GM12878 (cell line): Measurements from ENCODE around the gene SYTL5. TPM values are rescaled to one million over a fixed set of nuclear protein-coding genes. Genes with fewer than 3 reads are reported as not detected.

Experiments used
- ATAC-seq: fragments of 200-7000 bp; cut with Tn5 transposase; 3 replicates; pipeline ENCODE4 v1.9.1; 2020; ENCODE audit warnings: mild to moderate bottlenecking, moderate library complexity
- BruUV-seq: library from RNA; stranded (reverse); fragments of 400-500 nt; replicated peaks from 2 replicates; lab custom pipeline; 2021; lab: Mats Ljungman, UMichigan
- CTCF ChIA-PET: fragments of 300-600 bp; sonication (Branson Sonifier 250); formaldehyde crosslinking; extraction: SDS; loops from one replicate; lab custom pipeline; 2021; ENCODE audit warnings: inconsistent platforms; lab: Yijun Ruan, JAX
- POLR2A ChIA-PET: fragments of 350-600 bp; formaldehyde crosslinking; extraction: SDS; loops from one replicate; lab custom pipeline; 2021; ENCODE audit warnings: inconsistent platforms; lab: Charles Lee
- RAD21 ChIA-PET: fragments of 300-600 bp; sonication (Branson Sonifier 250); formaldehyde crosslinking; loops from one replicate; lab custom pipeline; 2023; ENCODE audit warnings: antibody characterized with exemption; ENCODE audit not compliant: unreplicated experiment; lab: Charles Lee
- SMC1A ChIA-PET: fragments of 300-600 bp; sonication (Branson Sonifier 250); formaldehyde crosslinking; loops from one replicate; lab custom pipeline; 2023; ENCODE audit not compliant: unreplicated experiment, uncharacterized antibody; lab: Charles Lee
- DNase-seq: peaks from one replicate; pipeline ENCODE4 v3.0.0-alpha.2; 2011; ENCODE audit warnings: low read depth, low spot score
- FAIRE-seq: peaks from 3 replicates; lab custom pipeline; 2011; peaks lifted over from hg19 to GRCh38; lab: Jason Lieb, UNC
- H2AFZ ChIP-seq: 2 replicates; pipeline ENCODE4 v1.6.0; 2011; ENCODE audit warnings: low read depth, low read length, control low read depth; ENCODE audit not compliant: control insufficient read depth
- H3K27ac ChIP-seq: 2 replicates; pipeline ENCODE4 v1.5.1; 2011; ENCODE audit warnings: control low read depth; ENCODE audit not compliant: control insufficient read depth, insufficient read depth
- H3K27me3 ChIP-seq, 2 experiments: replicated peaks in 1 of 2; 2 replicates each; pipeline versions ENCODE4 v1.6.0 to v1.6.1; 2011; ENCODE audit warnings: low read length in 1 of 2; ENCODE audit not compliant: control insufficient read depth in 2 of 2, insufficient read depth in 2 of 2
- H3K36me3 ChIP-seq, 2 experiments: 2 replicates each; pipeline ENCODE4 v1.5.1; 2011; ENCODE audit warnings: low read length in 1 of 2; ENCODE audit not compliant: control insufficient read depth in 2 of 2, insufficient read depth in 2 of 2
- H3K4me1 ChIP-seq: 2 replicates; pipeline ENCODE4 v1.6.1; 2011; ENCODE audit warnings: mild to moderate bottlenecking, low read length, moderate library complexity, mixed read lengths; ENCODE audit not compliant: control insufficient read depth, insufficient read depth
- H3K4me2 ChIP-seq: 2 replicates; pipeline ENCODE4 v1.6.0; 2011; ENCODE audit warnings: control low read depth; ENCODE audit not compliant: control insufficient read depth, insufficient read depth
- H3K4me3 ChIP-seq: fragments of 200-600 bp; sonication (generic); 2 replicates; pipeline ENCODE4 v1.5.1; 2016
- H3K79me2 ChIP-seq: 2 replicates; pipeline ENCODE4 v1.6.0; 2011; ENCODE audit warnings: low read length; ENCODE audit not compliant: control insufficient read depth, insufficient read depth
- H3K9ac ChIP-seq: 2 replicates; pipeline ENCODE4 v1.8.0; 2011; ENCODE audit warnings: low read length, control low read depth, mixed read lengths; ENCODE audit not compliant: control insufficient read depth, insufficient read depth
- H3K9me3 ChIP-seq: replicated peaks from 3 replicates; pipeline ENCODE4 v1.5.1; 2011; ENCODE audit warnings: mild to moderate bottlenecking, low read length; ENCODE audit not compliant: control insufficient read depth, insufficient read depth
- H4K20me1 ChIP-seq: 2 replicates; pipeline ENCODE4 v1.6.0; 2011; ENCODE audit not compliant: control insufficient read depth, insufficient read depth
- ATF7 ChIP-seq: fragments of 450-650 bp; IDR thresholded peaks from 2 replicates; pipeline ENCODE4 v1.6.1; 2016; ENCODE audit warnings: low read depth, mild to moderate bottlenecking
- MTA2 ChIP-seq: fragments of 450-650 bp; IDR thresholded peaks from 2 replicates; pipeline ENCODE4 v1.6.1; 2016; ENCODE audit warnings: low read depth, mild to moderate bottlenecking, moderate library complexity
- NFXL1 ChIP-seq: fragments of 450-650 bp; IDR thresholded peaks from 2 replicates; pipeline ENCODE4 v1.6.1; 2017; ENCODE audit warnings: antibody characterized with exemption, mild to moderate bottlenecking, borderline replicate concordance
- RFX5 ChIP-seq: IDR thresholded peaks from 2 replicates; pipeline ENCODE4 v1.6.1; 2011; ENCODE audit warnings: low read depth, low read length, improper control_type of control experiment
- SRF ChIP-seq, 2 experiments: IDR thresholded peaks; 2 replicates each; pipeline ENCODE4 v1.6.1; 2011; ENCODE audit warnings: low read depth in 2 of 2, low read length in 2 of 2, mild to moderate bottlenecking in 1 of 2, moderate library complexity in 1 of 2
- STAT1 ChIP-seq: fragments of 450-650 bp; conservative IDR thresholded peaks from 2 replicates; pipeline ENCODE4 v1.6.1; 2014; ENCODE audit warnings: antibody characterized with exemption, mild to moderate bottlenecking
- YY1 ChIP-seq: IDR thresholded peaks from 2 replicates; pipeline ENCODE4 v1.6.1; 2011; ENCODE audit warnings: low read depth, mild to moderate bottlenecking, low read length
- WGBS: methylation state at CpG from one replicate; pipeline ENCODE4 v1.1.6; 2016; ENCODE audit warnings: low lambda C conversion rate; ENCODE audit not compliant: insufficient replicate concordance, insufficient coverage; ENCODE audit errors: missing lambda C conversion rate; 5-methylcytosine and 5-hydroxymethylcytosine counted together
- in situ Hi-C: fragments of 300-500 bp; cut with MboI; formaldehyde crosslinking; loops from 9 replicates; pipeline ENCODE4 v1.14.3; 2018; ENCODE audit warnings: mixed read lengths
- intact Hi-C: fragments of 100-400 bp; cut with micrococcal nuclease; formaldehyde crosslinking; loops from one replicate; pipeline ENCODE4 v1.14.2; 2022; ENCODE audit not compliant: unreplicated experiment
- polyA plus RNA-seq, 11 experiments: library from polyadenylated mRNA; depleted of rRNA in 4 of 11; unstranded in 6 of 11; stranded (reverse) in 5 of 11; fragments of >200 nt; fragmentation: Nextera tagmentation in 4 of 11; fragmentation: Illumina TruSeq in 1 of 11; extraction: Ambion mirVana in 4 of 11; extraction: Trizol in 1 of 11; gene quantifications; 1 replicate in 1 of 11; 2 replicates in 10 of 11; pipeline versions ENCODE4 v1.2.1 to v1.2.3, GENCODE V29; 2011 to 2016; ENCODE audit warnings: inconsistent platforms in 2 of 11, missing spikeins in 2 of 11, low read depth in 1 of 11
- total RNA-seq, 4 experiments: library from RNA; depleted of rRNA in 3 of 4; stranded (reverse); fragments of >200 nt in 3 of 4; fragmentation: Illumina TruSeq in 1 of 4; extraction: Trizol in 1 of 4; gene quantifications; 2 replicates each; pipeline versions ENCODE4 v1.2.1 to v1.2.3, GENCODE V29; 2013 to 2021
- TF ChIP-seq, protein P1 (sequence below): fragments of 450-650 bp; formaldehyde crosslinking; IDR thresholded peaks from 2 replicates; pipeline ENCODE4 v1.4.0; 2020; ENCODE audit warnings: mild to moderate bottlenecking, moderate library complexity
- TF ChIP-seq, protein P2 (sequence below): fragments of 150-350 bp; IDR thresholded peaks from 2 replicates; pipeline ENCODE4 v1.6.1; 2014; ENCODE audit warnings: mild to moderate bottlenecking, low read depth, low read length
- TF ChIP-seq, protein P3 (sequence below): fragments of 450-650 bp; IDR thresholded peaks from 2 replicates; pipeline ENCODE4 v1.6.1; 2017; ENCODE audit warnings: low read depth, mild to moderate bottlenecking, moderate library complexity

The SYTL5 gene
- total and polyA plus RNA-seq, 10 of the 15 experiments (the other 5 are each of a cell fraction or from before 2014, with no cell fraction given): 0.01 to 0.20 (median 0.04) TPM; not detected in 3

DNA sequence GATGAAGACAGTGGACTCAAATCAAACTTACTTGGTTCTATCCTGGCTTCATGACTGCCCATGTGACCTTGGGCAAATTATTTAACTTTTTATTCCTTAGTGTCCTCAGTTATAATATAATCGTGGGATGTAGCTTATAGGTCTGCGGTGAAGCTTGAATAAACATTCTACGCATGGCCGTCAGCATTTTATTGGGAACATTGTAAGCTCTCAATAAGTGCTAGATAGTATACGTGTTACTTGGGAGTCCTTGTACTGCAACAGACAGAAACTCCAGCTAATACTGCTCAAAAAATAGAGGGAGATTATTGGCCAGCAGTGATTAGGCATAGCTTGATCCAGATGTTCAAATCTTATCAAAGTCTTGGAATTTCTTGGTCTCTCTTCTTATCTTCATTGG is 104.8 kb downstream of the SYTL5 start (continued):
- TF ChIP-seq, protein P1, sequence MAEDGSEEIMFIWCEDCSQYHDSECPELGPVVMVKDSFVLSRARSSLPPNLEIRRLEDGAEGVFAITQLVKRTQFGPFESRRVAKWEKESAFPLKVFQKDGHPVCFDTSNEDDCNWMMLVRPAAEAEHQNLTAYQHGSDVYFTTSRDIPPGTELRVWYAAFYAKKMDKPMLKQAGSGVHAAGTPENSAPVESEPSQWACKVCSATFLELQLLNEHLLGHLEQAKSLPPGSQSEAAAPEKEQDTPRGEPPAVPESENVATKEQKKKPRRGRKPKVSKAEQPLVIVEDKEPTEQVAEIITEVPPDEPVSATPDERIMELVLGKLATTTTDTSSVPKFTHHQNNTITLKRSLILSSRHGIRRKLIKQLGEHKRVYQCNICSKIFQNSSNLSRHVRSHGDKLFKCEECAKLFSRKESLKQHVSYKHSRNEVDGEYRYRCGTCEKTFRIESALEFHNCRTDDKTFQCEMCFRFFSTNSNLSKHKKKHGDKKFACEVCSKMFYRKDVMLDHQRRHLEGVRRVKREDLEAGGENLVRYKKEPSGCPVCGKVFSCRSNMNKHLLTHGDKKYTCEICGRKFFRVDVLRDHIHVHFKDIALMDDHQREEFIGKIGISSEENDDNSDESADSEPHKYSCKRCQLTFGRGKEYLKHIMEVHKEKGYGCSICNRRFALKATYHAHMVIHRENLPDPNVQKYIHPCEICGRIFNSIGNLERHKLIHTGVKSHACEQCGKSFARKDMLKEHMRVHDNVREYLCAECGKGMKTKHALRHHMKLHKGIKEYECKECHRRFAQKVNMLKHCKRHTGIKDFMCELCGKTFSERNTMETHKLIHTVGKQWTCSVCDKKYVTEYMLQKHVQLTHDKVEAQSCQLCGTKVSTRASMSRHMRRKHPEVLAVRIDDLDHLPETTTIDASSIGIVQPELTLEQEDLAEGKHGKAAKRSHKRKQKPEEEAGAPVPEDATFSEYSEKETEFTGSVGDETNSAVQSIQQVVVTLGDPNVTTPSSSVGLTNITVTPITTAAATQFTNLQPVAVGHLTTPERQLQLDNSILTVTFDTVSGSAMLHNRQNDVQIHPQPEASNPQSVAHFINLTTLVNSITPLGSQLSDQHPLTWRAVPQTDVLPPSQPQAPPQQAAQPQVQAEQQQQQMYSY (CRISPR knock-in tag): no peak
- TF ChIP-seq STAT1 (no peak), RFX5 (no peak), YY1 (no peak)
- TF ChIP-seq, protein P2, sequence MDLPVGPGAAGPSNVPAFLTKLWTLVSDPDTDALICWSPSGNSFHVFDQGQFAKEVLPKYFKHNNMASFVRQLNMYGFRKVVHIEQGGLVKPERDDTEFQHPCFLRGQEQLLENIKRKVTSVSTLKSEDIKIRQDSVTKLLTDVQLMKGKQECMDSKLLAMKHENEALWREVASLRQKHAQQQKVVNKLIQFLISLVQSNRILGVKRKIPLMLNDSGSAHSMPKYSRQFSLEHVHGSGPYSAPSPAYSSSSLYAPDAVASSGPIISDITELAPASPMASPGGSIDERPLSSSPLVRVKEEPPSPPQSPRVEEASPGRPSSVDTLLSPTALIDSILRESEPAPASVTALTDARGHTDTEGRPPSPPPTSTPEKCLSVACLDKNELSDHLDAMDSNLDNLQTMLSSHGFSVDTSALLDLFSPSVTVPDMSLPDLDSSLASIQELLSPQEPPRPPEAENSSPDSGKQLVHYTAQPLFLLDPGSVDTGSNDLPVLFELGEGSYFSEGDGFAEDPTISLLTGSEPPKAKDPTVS: no peak
- TF ChIP-seq, all 136 proteins: peak for 0

DNA sequence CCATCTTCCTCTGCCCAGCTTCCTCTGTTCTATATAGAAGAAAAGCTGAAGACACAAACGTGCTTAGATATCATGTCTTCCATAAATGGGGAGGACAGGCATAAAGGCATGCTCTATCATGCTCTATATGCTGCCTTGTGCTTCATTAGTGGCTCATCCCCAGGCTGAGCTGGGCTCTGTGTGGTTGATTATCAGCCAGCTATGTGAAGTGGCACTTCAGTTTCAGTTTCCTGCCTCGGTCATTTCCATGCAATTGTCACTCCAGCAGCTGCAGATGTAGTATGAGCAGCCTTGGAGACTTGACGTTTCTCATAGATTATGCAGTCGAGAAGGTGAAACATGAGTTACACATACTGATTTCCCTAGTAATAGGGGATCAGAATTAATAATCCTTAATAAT is 106.2 kb downstream of the SYTL5 start:
- SMC1A ChIA-PET: interaction anchor here (0.8 to 1.8 kb wide), 4 partner anchors 14 to 53 kb away, joined by 3 to 6 read pairs (median 4); no protein-coding TSS in a partner anchor
- WGBS: 19% methylated on average over 4 of the region's 4 CpGs
- no peak overlapping the region for H3K27ac ChIP-seq
- intact Hi-C loops: no loop called here
- H3K36me3 ChIP-seq: no peaks in the 10 kb centered on the region
- FAIRE-seq (no peak), ATAC-seq (peak; percentile 87), DNase-seq (peak; percentile 31)
- POLR2A ChIA-PET: no interaction called here
- BruUV-seq: no TSS peak
- CTCF ChIA-PET: interaction anchor here (1.4 to 2.6 kb wide), 2 partner anchors 10 to 54 kb away, joined by 4 to 11 read pairs; no protein-coding TSS in a partner anchor
- no peak overlapping the region for H3K9ac ChIP-seq
- no peaks in the 10 kb centered on the region for H3K27me3 ChIP-seq
- no peaks in the 10 kb centered on the region for H3K4me1 ChIP-seq
- no peak for TF ChIP-seq NFXL1
- no peak for TF ChIP-seq ATF7
- TF ChIP-seq MTA2: 0 out of 2 replicates have a peak, but pooled peaks have one; percentile 10
- no peak for TF ChIP-seq SRF (IDR thresholded peaks at IDR 0.05; ENCODE audit: low read depth in 2 of 2, low read length in 2 of 2)
- TF ChIP-seq, protein P1 (CRISPR knock-in tag): no peak
- TF ChIP-seq, protein P3, sequence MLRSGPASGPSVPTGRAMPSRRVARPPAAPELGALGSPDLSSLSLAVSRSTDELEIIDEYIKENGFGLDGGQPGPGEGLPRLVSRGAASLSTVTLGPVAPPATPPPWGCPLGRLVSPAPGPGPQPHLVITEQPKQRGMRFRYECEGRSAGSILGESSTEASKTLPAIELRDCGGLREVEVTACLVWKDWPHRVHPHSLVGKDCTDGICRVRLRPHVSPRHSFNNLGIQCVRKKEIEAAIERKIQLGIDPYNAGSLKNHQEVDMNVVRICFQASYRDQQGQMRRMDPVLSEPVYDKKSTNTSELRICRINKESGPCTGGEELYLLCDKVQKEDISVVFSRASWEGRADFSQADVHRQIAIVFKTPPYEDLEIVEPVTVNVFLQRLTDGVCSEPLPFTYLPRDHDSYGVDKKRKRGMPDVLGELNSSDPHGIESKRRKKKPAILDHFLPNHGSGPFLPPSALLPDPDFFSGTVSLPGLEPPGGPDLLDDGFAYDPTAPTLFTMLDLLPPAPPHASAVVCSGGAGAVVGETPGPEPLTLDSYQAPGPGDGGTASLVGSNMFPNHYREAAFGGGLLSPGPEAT: no peak
- no peaks in the 10 kb centered on the region for H3K9me3 ChIP-seq
- no peak overlapping the region for H3K4me2 ChIP-seq
- RAD21 ChIA-PET: no interaction called here
- no peaks in the 10 kb centered on the region for H3K79me2 ChIP-seq
- in situ Hi-C loops: no loop called here
- no peaks in the 10 kb centered on the region for H4K20me1 ChIP-seq
- no peak overlapping the region for H3K4me3 ChIP-seq
- no peak overlapping the region for H2AFZ ChIP-seq
